H1 (cell line): Measurements from ENCODE around the gene UBALD1. TPM values are rescaled to one million over a fixed set of nuclear protein-coding genes. Genes with fewer than 3 reads are reported as not detected.

Experiments
- CTCF ChIA-PET: fragments of 300-600 bp; sonication (Branson Sonifier 250); formaldehyde crosslinking; loops from one replicate; lab custom pipeline; 2021; ENCODE audit not compliant: partially characterized antibody; lab: Charles Lee
- POLR2A ChIA-PET: fragments of 300-600 bp; sonication (Branson Sonifier 250); formaldehyde crosslinking; loops from one replicate; lab custom pipeline; 2021; ENCODE audit warnings: inconsistent platforms; ENCODE audit not compliant: partially characterized antibody; lab: Charles Lee
- DNase-seq, 2 experiments: peaks; one replicate each; pipeline versions ENCODE4 v3.0.0 to v3.0.0-alpha.2; 2010 to 2022; ENCODE audit warnings: low spot score in 2 of 2, low read depth in 1 of 2, mixed read lengths in 1 of 2
- FAIRE-seq: peaks from 2 replicates; lab custom pipeline; 2011; peaks lifted over from hg19 to GRCh38; lab: Jason Lieb, UNC
- H2AFZ ChIP-seq: 2 replicates; pipeline ENCODE4 v1.8.1; 2012; ENCODE audit warnings: low read length, inconsistent platforms
- H2AK5ac ChIP-seq: 2 replicates; pipeline ENCODE4 v1.6.1; 2013; ENCODE audit warnings: low read depth, low read length
- H2BK120ac ChIP-seq: replicated peaks from 2 replicates; pipeline ENCODE3; 2013; ENCODE audit warnings: low read depth, low read length, inconsistent platforms
- H2BK12ac ChIP-seq: 2 replicates; pipeline ENCODE4 v1.6.1; 2013; ENCODE audit warnings: low read depth, low read length
- H2BK15ac ChIP-seq: 2 replicates; pipeline ENCODE4 v1.6.1; 2013; ENCODE audit warnings: low read length
- H2BK20ac ChIP-seq: 2 replicates; pipeline ENCODE4 v1.6.1; 2013; ENCODE audit warnings: low read length
- H2BK5ac ChIP-seq: 2 replicates; pipeline ENCODE4 v1.6.1; 2013; ENCODE audit warnings: low read depth, low read length
- H3K14ac ChIP-seq: 2 replicates; pipeline ENCODE4 v1.6.1; 2013; ENCODE audit warnings: inconsistent platforms; ENCODE audit not compliant: insufficient read length
- H3K18ac ChIP-seq: 2 replicates; pipeline ENCODE4 v1.6.1; 2013; ENCODE audit warnings: low read length; ENCODE audit errors: extremely low read depth
- H3K23ac ChIP-seq: 2 replicates; pipeline ENCODE4 v1.6.1; 2013; ENCODE audit warnings: inconsistent platforms; ENCODE audit not compliant: insufficient read length
- H3K23me2 ChIP-seq: 2 replicates; pipeline ENCODE4 v1.6.1; 2013; ENCODE audit warnings: low read depth, low read length
- H3K27ac ChIP-seq: 2 replicates; pipeline ENCODE4 v1.6.1; 2011; ENCODE audit warnings: low read depth, low read length, inconsistent platforms
- H3K27me3 ChIP-seq, 4 experiments: replicated peaks in 1 of 4; 1 replicate in 1 of 4; 2 replicates in 3 of 4; pipeline versions ENCODE4 v1.6.1 to v1.8.1; 2011 to 2013; ENCODE audit warnings: low read length in 3 of 4, mild to moderate bottlenecking in 3 of 4, inconsistent platforms in 2 of 4, mixed read lengths in 2 of 4, moderate library complexity in 1 of 4; ENCODE audit not compliant: control insufficient read depth in 3 of 4, insufficient read depth in 3 of 4; ENCODE audit errors: extremely low read depth in 1 of 4
- H3K36me3 ChIP-seq, 4 experiments: 2 replicates each; pipeline versions ENCODE4 v1.6.1 to v1.8.1; 2011 to 2013; ENCODE audit warnings: mild to moderate bottlenecking in 4 of 4, low read length in 3 of 4, moderate library complexity in 2 of 4, control low read depth in 1 of 4, inconsistent platforms in 1 of 4; ENCODE audit not compliant: insufficient read depth in 4 of 4, control insufficient read depth in 2 of 4
- H3K4ac ChIP-seq: replicated peaks from 2 replicates; pipeline ENCODE3; 2013; ENCODE audit warnings: low read length, low read depth, mixed read lengths, inconsistent platforms; ENCODE audit not compliant: insufficient read length
- H3K4me1 ChIP-seq, 4 experiments: replicated peaks in 1 of 4; 1 replicate in 1 of 4; 2 replicates in 3 of 4; pipeline versions ENCODE4 v1.6.1 to v1.8.1; 2011 to 2013; ENCODE audit warnings: low read length in 3 of 4, inconsistent platforms in 2 of 4, mixed read lengths in 1 of 4; ENCODE audit not compliant: insufficient read depth in 4 of 4, control insufficient read depth in 3 of 4
- H3K4me2 ChIP-seq, 2 experiments: 2 replicates each; pipeline versions ENCODE4 v1.6.1 to v1.8.1; 2011 to 2013; ENCODE audit warnings: low read depth in 2 of 2, low read length in 2 of 2, control low read depth in 1 of 2, inconsistent platforms in 1 of 2, mild to moderate bottlenecking in 1 of 2; ENCODE audit not compliant: insufficient read depth in 1 of 2
- H3K4me3 ChIP-seq, 4 experiments: fragments of 200-600, 300-600 bp in 1 of 4; sonication (generic), shearing (Covaris generic), sonication (Bioruptor Twin) in 1 of 4; 2 replicates each; pipeline versions ENCODE4 v1.5.1 to v1.8.1; 2011 to 2016; ENCODE audit warnings: low read length in 4 of 4, low read depth in 3 of 4, control low read depth in 2 of 4, inconsistent platforms in 2 of 4, mild to moderate bottlenecking in 2 of 4, mixed read lengths in 1 of 4, moderate library complexity in 1 of 4; ENCODE audit not compliant: insufficient read depth in 2 of 4; ENCODE audit errors: extremely low read depth in 1 of 4
- H3K56ac ChIP-seq: replicated peaks from 2 replicates; pipeline ENCODE3; 2013; ENCODE audit warnings: low read depth, mild to moderate bottlenecking, mixed read lengths, low read length, inconsistent platforms; ENCODE audit not compliant: insufficient read length
- H3K79me1 ChIP-seq: 2 replicates; pipeline ENCODE4 v1.6.1; 2013; ENCODE audit warnings: low read depth, low read length, control low read depth
- H3K79me2 ChIP-seq, 2 experiments: 2 replicates each; pipeline versions ENCODE4 v1.6.1 to v1.8.1; 2012 to 2013; ENCODE audit warnings: low read length in 2 of 2, mild to moderate bottlenecking in 2 of 2, inconsistent platforms in 1 of 2; ENCODE audit not compliant: insufficient read depth in 2 of 2, control insufficient read depth in 1 of 2
- H3K9ac ChIP-seq, 4 experiments: replicated peaks in 1 of 4; 1 replicate in 1 of 4; 2 replicates in 3 of 4; pipeline versions ENCODE4 v1.6.1 to v1.8.1; 2011 to 2013; ENCODE audit warnings: low read depth in 3 of 4, low read length in 3 of 4, control low read depth in 2 of 4, mild to moderate bottlenecking in 2 of 4, moderate library complexity in 2 of 4, inconsistent platforms in 1 of 4; ENCODE audit errors: extremely low read depth in 1 of 4
- H3K9me3 ChIP-seq, 2 experiments: 2 replicates each; pipeline versions ENCODE4 v1.6.1 to v1.8.1; 2012 to 2013; ENCODE audit warnings: mild to moderate bottlenecking in 2 of 2, moderate library complexity in 2 of 2, control low read depth in 1 of 2, inconsistent platforms in 1 of 2, low read depth in 1 of 2, low read length in 1 of 2, mixed read lengths in 1 of 2; ENCODE audit not compliant: insufficient read depth in 2 of 2
- H4K20me1 ChIP-seq, 2 experiments: replicated peaks in 1 of 2; 2 replicates each; pipeline versions ENCODE3 to v1.8.1; 2011 to 2013; ENCODE audit warnings: inconsistent platforms in 2 of 2, low read length in 2 of 2, mild to moderate bottlenecking in 1 of 2; ENCODE audit not compliant: insufficient read depth in 2 of 2, control insufficient read depth in 1 of 2
- H4K5ac ChIP-seq: 2 replicates; pipeline ENCODE4 v1.6.1; 2013; ENCODE audit warnings: low read length, low read depth, mixed read lengths, inconsistent platforms; ENCODE audit not compliant: insufficient read length
- H4K8ac ChIP-seq: 2 replicates; pipeline ENCODE4 v1.8.0; 2013; ENCODE audit warnings: mild to moderate bottlenecking, moderate library complexity, low read length, inconsistent platforms; ENCODE audit not compliant: insufficient read depth; ENCODE audit errors: extremely low read depth
- H4K91ac ChIP-seq: replicated peaks from 2 replicates; pipeline ENCODE3; 2013; ENCODE audit warnings: low read length, mixed read lengths, inconsistent platforms; ENCODE audit not compliant: insufficient read length
- SP2 ChIP-seq: IDR thresholded peaks from 2 replicates; pipeline ENCODE4 v1.6.1; 2012; ENCODE audit warnings: mild to moderate bottlenecking, low read length, inconsistent platforms
- TAF1 ChIP-seq: IDR thresholded peaks from 2 replicates; pipeline ENCODE4 v1.6.1; 2011; ENCODE audit warnings: mild to moderate bottlenecking, low read depth, low read length
- WGBS, 2 experiments: shearing (Covaris generic) in 1 of 2; methylation state at CpG; one replicate each; pipeline versions ENCODE4 v1.1.6 to v1.1.7; 2013 to 2015; ENCODE audit warnings: low lambda C conversion rate in 2 of 2, mixed read lengths in 2 of 2, inconsistent platforms in 1 of 2, low coverage in 1 of 2, missing lambda C conversion rate in 1 of 2; ENCODE audit not compliant: insufficient replicate concordance in 2 of 2, insufficient coverage in 1 of 2, insufficient read length in 1 of 2; ENCODE audit errors: extremely low coverage in 1 of 2, missing lambda C conversion rate in 1 of 2; 5-methylcytosine and 5-hydroxymethylcytosine counted together
- polyA plus RNA-seq, 7 experiments: library from polyadenylated mRNA; depleted of rRNA in 3 of 7; stranded (reverse) in 5 of 7; unstranded in 2 of 7; fragments of >200 nt in 5 of 7; fragments of 200-250 nt in 2 of 7; gene quantifications; 1 replicate in 5 of 7; 2 replicates in 1 of 7; 4 replicates in 1 of 7; pipeline versions ENCODE4 v1.2.1 to v1.2.3, GENCODE V29; 2011 to 2013; ENCODE audit warnings: missing spikeins in 2 of 7, mixed read lengths in 2 of 7
- total RNA-seq: library from RNA; stranded (reverse); fragmentation: NEBNext Ultra II Directional; extraction: Animal tissue kit (Norgen Biotek cat#: 25700); gene quantifications from 2 replicates; pipeline ENCODE4 v1.2.1, GENCODE V29; 2021
- TF ChIP-seq, protein P1 (sequence below), 3 experiments: IDR thresholded peaks; 1 replicate in 2 of 3; 2 replicates in 1 of 3; pipeline versions ENCODE4 v1.5.1 to v1.6.1; 2011; ENCODE audit warnings: low read length in 3 of 3, mild to moderate bottlenecking in 3 of 3, inconsistent platforms in 2 of 3, low read depth in 1 of 3, moderate library complexity in 1 of 3; ENCODE audit not compliant: insufficient read depth in 1 of 3; ENCODE audit errors: control extremely low read depth in 1 of 3

The UBALD1 gene
- total and polyA plus RNA-seq, 2 of the 8 experiments (the other 6 are each of a cell fraction or from before 2014, with no cell fraction given) = 28.6 to 62.0 TPM

DNA sequence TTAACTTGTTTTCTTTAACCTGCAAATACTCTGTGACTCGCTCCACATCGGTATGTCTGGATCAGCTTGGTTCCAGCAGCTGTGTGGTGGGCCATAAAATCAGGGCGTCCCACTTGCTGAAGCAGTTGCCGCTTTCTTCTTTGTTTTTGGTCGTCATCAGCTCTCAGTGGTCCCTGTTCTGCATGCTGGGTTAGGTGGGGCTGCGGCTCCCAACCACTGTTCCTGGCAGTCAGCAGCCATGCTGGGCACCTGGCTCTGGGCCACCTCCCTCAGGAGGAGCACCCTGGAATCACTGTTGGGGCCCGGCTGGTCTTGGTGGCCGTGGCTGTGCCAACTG, 32.9 kb upstream of the UBALD1 start:
- H2BK15ac ChIP-seq = no peak overlapping the region
- WGBS, 2 experiments = 92% methylated on average over 8 of the region's 8 CpGs; no CpG with 5 or more reads in 1 of the 2 experiments
- H4K5ac ChIP-seq = no peak overlapping the region
- no peak overlapping the region for H3K56ac ChIP-seq
- H4K91ac ChIP-seq = no peak overlapping the region
- peaks cover 0 to 7% (median 6%) of the 10 kb centered on the region in 4 experiments; a peak in 5 of 8 replicates for H3K36me3 ChIP-seq
- FAIRE-seq (no peak), DNase-seq (no peak)
- no peak overlapping the region for H3K4me2 ChIP-seq
- no peak overlapping the region for H3K14ac ChIP-seq
- H2BK20ac ChIP-seq = no peak overlapping the region
- H2BK120ac ChIP-seq = no peak overlapping the region
- H2BK5ac ChIP-seq = no peak overlapping the region
- H3K23ac ChIP-seq = no peak overlapping the region
- no peaks in the 10 kb centered on the region for H3K27me3 ChIP-seq
- POLR2A ChIA-PET = interaction anchor here (0.6 to 0.7 kb wide), 2 partner anchors 30 to 130 kb away, joined by 3 to 4 read pairs; no protein-coding TSS in a partner anchor
- H3K9ac ChIP-seq = no peak overlapping the region
- H3K4ac ChIP-seq = no peak overlapping the region
- peaks cover 0 to 2% (median 0%) of the 10 kb centered on the region in 4 experiments; a peak in 2 of 7 replicates for H3K4me1 ChIP-seq
- no peak overlapping the region for H2BK12ac ChIP-seq
- H3K79me1 ChIP-seq = peaks cover 18% of the 10 kb centered on the region
- TF ChIP-seq SP2 = no peak
- TF ChIP-seq, protein P1, sequence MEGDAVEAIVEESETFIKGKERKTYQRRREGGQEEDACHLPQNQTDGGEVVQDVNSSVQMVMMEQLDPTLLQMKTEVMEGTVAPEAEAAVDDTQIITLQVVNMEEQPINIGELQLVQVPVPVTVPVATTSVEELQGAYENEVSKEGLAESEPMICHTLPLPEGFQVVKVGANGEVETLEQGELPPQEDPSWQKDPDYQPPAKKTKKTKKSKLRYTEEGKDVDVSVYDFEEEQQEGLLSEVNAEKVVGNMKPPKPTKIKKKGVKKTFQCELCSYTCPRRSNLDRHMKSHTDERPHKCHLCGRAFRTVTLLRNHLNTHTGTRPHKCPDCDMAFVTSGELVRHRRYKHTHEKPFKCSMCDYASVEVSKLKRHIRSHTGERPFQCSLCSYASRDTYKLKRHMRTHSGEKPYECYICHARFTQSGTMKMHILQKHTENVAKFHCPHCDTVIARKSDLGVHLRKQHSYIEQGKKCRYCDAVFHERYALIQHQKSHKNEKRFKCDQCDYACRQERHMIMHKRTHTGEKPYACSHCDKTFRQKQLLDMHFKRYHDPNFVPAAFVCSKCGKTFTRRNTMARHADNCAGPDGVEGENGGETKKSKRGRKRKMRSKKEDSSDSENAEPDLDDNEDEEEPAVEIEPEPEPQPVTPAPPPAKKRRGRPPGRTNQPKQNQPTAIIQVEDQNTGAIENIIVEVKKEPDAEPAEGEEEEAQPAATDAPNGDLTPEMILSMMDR (IDR thresholded peaks at IDR 0.05; ENCODE audit: control extremely low read depth in 1 of 3, insufficient read depth in 1 of 3, low read depth in 1 of 3, low read length in 3 of 3) = no peak
- TF ChIP-seq TAF1 = no peak
- CTCF ChIA-PET = interaction anchor here (0.6 to 1.1 kb wide), 2 partner anchors 24 to 123 kb away, joined by 3 to 5 read pairs; no protein-coding TSS in a partner anchor
- no peaks in the 10 kb centered on the region for H3K9me3 ChIP-seq
- no peak overlapping the region for H2AFZ ChIP-seq
- H3K18ac ChIP-seq = no peak overlapping the region
- H3K23me2 ChIP-seq = no peaks in the 10 kb centered on the region
- no peak overlapping the region for H4K8ac ChIP-seq
- no peak overlapping the region for H2AK5ac ChIP-seq
- peaks cover 5 to 11% of the 10 kb centered on the region in 2 experiments for H4K20me1 ChIP-seq
- no peak overlapping the region for H3K4me3 ChIP-seq
- H3K79me2 ChIP-seq = peaks cover 0 to 48% of the 10 kb centered on the region in 2 experiments; a peak in 2 of 4 replicates
- no peak overlapping the region for H3K27ac ChIP-seq
